Stomach (tissue), 4 donors: ENCODE results near the gene CDC14A.

Experiments used
- CTCF ChIP-seq, 7 experiments: fragments of 450-650 bp in 4 of 7; fragments of 200-600 bp in 3 of 7; sonication (generic) in 3 of 7; IDR thresholded peaks; one replicate each; pipeline ENCODE4 v1.5.1; 2016 to 2019; ENCODE audit warnings: antibody characterized with exemption in 7 of 7, control low read depth in 2 of 7, mild to moderate bottlenecking in 1 of 7
- EP300 ChIP-seq: sonication (generic); formaldehyde crosslinking; IDR thresholded peaks from one replicate; pipeline ENCODE4 v1.6.1; 2017; ENCODE audit warnings: antibody characterized with exemption

GRCh38 chr1:100511773-100512172, 159.5 kb downstream of the CDC14A start:
- TF ChIP-seq CTCF (IDR thresholded peaks at IDR 0.05) (no peak), EP300 (no peak)
